ENCODE data around the gene NXF1. TPM values are rescaled to one million over a fixed set of nuclear protein-coding genes. Genes with fewer than 3 reads are reported as not detected.

NXF1 gene
- total RNA-seq, 2 experiments from 2014 or later, result 89.5 to 97.6 TPM

GRCh38 chr11:62806611-62807121, 1.4 kb upstream of the NXF1 start:
- H3K9me3 Mint-ChIP-seq (ENCODE audit: low read depth), result no peaks in the 10 kb centered on the region
- intact Hi-C loops (cut with DNase I, micrococcal nuclease), result no loop called here
- peak overlapping the region; percentile 99 for H3K4me3 Mint-ChIP-seq
- peaks cover 22% of the 10 kb centered on the region for H3K36me3 Mint-ChIP-seq (ENCODE audit: low read depth)
- ATAC-seq (no peak), DNase-seq (no peak)
- POLR2A ChIA-PET, result interaction anchor here (0.5 to 2.2 kb wide), 7 partner anchors 19 to 55 kb away, joined by 3 to 27 read pairs (median 6); partner anchors contain the start of genes TMEM179B and ZBTB3
- peaks cover 27% of the 10 kb centered on the region for H3K4me1 Mint-ChIP-seq
- no peaks in the 10 kb centered on the region for H3K27me3 Mint-ChIP-seq
- H3K27ac Mint-ChIP-seq, result peak overlapping the region; percentile 86
- CTCF ChIA-PET, result interaction anchor here (1.2 to 3.2 kb wide), 5 partner anchors 13 to 76 kb away, joined by 3 to 24 read pairs (median 4); partner anchors contain the start of gene TMEM179B

- intact Hi-C loops (cut with DNase I, micrococcal nuclease), result loop anchor here (1.0 to 2.0 kb wide), 16 partner anchors 14 to 232 kb away; partner anchors contain the start of genes TMEM179B (in 2 of the 2), TMEM223 (in 2 of the 2), WDR74 (in 2 of the 2) and HNRNPUL2 (in 1 of the 2)
- no peaks in the 10 kb centered on the region for H3K27me3 Mint-ChIP-seq
- CTCF ChIA-PET, result interaction anchor here (0.6 to 3.2 kb wide), 9 partner anchors 14 to 843 kb away, joined by 3 to 24 read pairs (median 3); partner anchors contain the start of gene TMEM179B
- H3K4me3 Mint-ChIP-seq, result peak overlapping the region; percentile 99
- peaks cover 29% of the 10 kb centered on the region for H3K36me3 Mint-ChIP-seq (ENCODE audit: low read depth)
- no peaks in the 10 kb centered on the region for H3K9me3 Mint-ChIP-seq (ENCODE audit: low read depth)
- ATAC-seq (peak; percentile 20), DNase-seq (peak; percentile 56)
- POLR2A ChIA-PET, result interaction anchor here (0.6 to 2.2 kb wide), 12 partner anchors 18 to 165 kb away, joined by 3 to 27 read pairs (median 4); partner anchors contain the start of genes SLC3A2, STX5, TMEM179B and ZBTB3
- peaks cover 29% of the 10 kb centered on the region for H3K4me1 Mint-ChIP-seq
- H3K27ac Mint-ChIP-seq, result peak overlapping the region; percentile 96
Measured at GRCh38 chr11:62805961-62806441, 761 bp upstream of the NXF1 start.

- intact Hi-C loops (cut with DNase I, micrococcal nuclease), result loop anchor here (1.0 to 2.0 kb wide), 16 partner anchors 12 to 230 kb away; partner anchors contain the start of genes TMEM179B (in 2 of the 2), TMEM223 (in 2 of the 2), WDR74 (in 2 of the 2) and HNRNPUL2 (in 1 of the 2)
- CTCF ChIA-PET, result interaction anchor here (0.7 to 1.0 kb wide), 3 partner anchors 12 to 98 kb away, joined by 4 to 5 read pairs (median 4); partner anchors contain the start of gene TMEM179B
- Mint-ChIP-seq H3K27me3 (no peaks in the 10 kb centered on the region), H3K4me1 (peaks cover 32% of the 10 kb centered on the region), H3K4me3 (peak overlapping the region; percentile 99), H3K27ac (peak overlapping the region; percentile 97), H3K9me3 (ENCODE audit: low read depth) (no peaks in the 10 kb centered on the region), H3K36me3 (ENCODE audit: low read depth) (peaks cover 41% of the 10 kb centered on the region)
- ATAC-seq, result peak; percentile 53
- DNase-seq, result peak; percentile 59
- POLR2A ChIA-PET, result interaction anchor here (0.6 to 2.1 kb wide), 13 partner anchors 9 to 213 kb away, joined by 3 to 10 read pairs (median 5); partner anchors contain the start of genes STX5, TMEM223, TUT1 and UQCC3
Measured at GRCh38 chr11:62804310-62805075, 747 bp downstream of the NXF1 start.

- intact Hi-C loops (cut with DNase I, micrococcal nuclease), result no loop called here
- ATAC-seq (no peak), DNase-seq (no peak)
- peaks cover 26% of the 10 kb centered on the region for H3K4me1 Mint-ChIP-seq
- ChIA-PET POLR2A (interaction anchor here (0.5 to 2.2 kb wide), 5 partner anchors 9 to 50 kb away, joined by 5 to 13 read pairs (median 6); partner anchors contain the start of genes STX5, TEX54 and TMEM223), CTCF (interaction anchor here (0.8 to 1.3 kb wide), 3 partner anchors 10 to 15 kb away, joined by 3 to 6 read pairs (median 4); no protein-coding TSS in a partner anchor)
- no peaks in the 10 kb centered on the region for H3K9me3 Mint-ChIP-seq (ENCODE audit: low read depth)
- H3K36me3 Mint-ChIP-seq (ENCODE audit: low read depth), result peaks cover 68% of the 10 kb centered on the region
- no peak overlapping the region for H3K27ac Mint-ChIP-seq
- no peaks in the 10 kb centered on the region for H3K27me3 Mint-ChIP-seq
- H3K4me3 Mint-ChIP-seq, result no peak overlapping the region
Measured at GRCh38 chr11:62801071-62801470, 4.2 kb downstream of the NXF1 start.

- no peak overlapping the region for H3K4me3 Mint-ChIP-seq
- DNase-seq, result no peak
- no peaks in the 10 kb centered on the region for H3K9me3 Mint-ChIP-seq (ENCODE audit: low read depth)
- ATAC-seq, result no peak
- H3K27ac Mint-ChIP-seq, result peak overlapping the region; percentile 5
- POLR2A ChIA-PET, result interaction anchor here (0.6 to 2.2 kb wide), 2 partner anchors 41 to 207 kb away, joined by 4 to 13 read pairs; no protein-coding TSS in a partner anchor
- CTCF ChIA-PET, result no interaction called here
- no peaks in the 10 kb centered on the region for H3K27me3 Mint-ChIP-seq
- intact Hi-C loops (cut with DNase I, micrococcal nuclease), result no loop called here
- peaks cover 24% of the 10 kb centered on the region for H3K4me1 Mint-ChIP-seq
- H3K36me3 Mint-ChIP-seq (ENCODE audit: low read depth), result peaks cover 81% of the 10 kb centered on the region
Measured at GRCh38 chr11:62799486-62799885, 5.8 kb downstream of the NXF1 start.

- Mint-ChIP-seq H3K27me3 (no peaks in the 10 kb centered on the region), H3K27ac (no peak overlapping the region), H3K4me1 (peaks cover 15% of the 10 kb centered on the region), H3K36me3 (ENCODE audit: low read depth) (peaks cover 85% of the 10 kb centered on the region), H3K9me3 (ENCODE audit: low read depth) (no peaks in the 10 kb centered on the region), H3K4me3 (no peak overlapping the region)
- no peak for ATAC-seq
- POLR2A ChIA-PET, result interaction anchor here (0.6 to 1.5 kb wide), 4 partner anchors 8 to 127 kb away, joined by 4 to 11 read pairs (median 8); partner anchors contain the start of gene TMEM179B
- intact Hi-C loops (cut with DNase I, micrococcal nuclease), result no loop called here
- no peak for DNase-seq
- CTCF ChIA-PET, result interaction anchor here (0.8 to 2.0 kb wide), 2 partner anchors 10 to 42 kb away, joined by 5 to 7 read pairs; partner anchors contain the start of gene ZBTB3
Measured at GRCh38 chr11:62796281-62796680, 9.0 kb downstream of the NXF1 start.

GRCh38 chr11:62794201-62794775, 11.0 kb downstream of the NXF1 start:
- ChIA-PET CTCF (interaction anchor here (0.8 to 1.0 kb wide), 2 partner anchors 36 to 67 kb away, joined by 3 read pairs; no protein-coding TSS in a partner anchor), POLR2A (interaction anchor here (0.7 to 1.4 kb wide), 3 partner anchors 9 to 47 kb away, joined by 3 to 8 read pairs (median 4); no protein-coding TSS in a partner anchor)
- intact Hi-C loops (cut with DNase I, micrococcal nuclease), result no loop called here
- Mint-ChIP-seq H3K27me3 (no peaks in the 10 kb centered on the region), H3K36me3 (ENCODE audit: low read depth) (peaks cover 87% of the 10 kb centered on the region), H3K4me1 (peaks cover 29% of the 10 kb centered on the region), H3K9me3 (ENCODE audit: low read depth) (no peaks in the 10 kb centered on the region), H3K27ac (peak overlapping the region; percentile 75), H3K4me3 (no peak overlapping the region)
- DNase-seq, result no peak
- ATAC-seq, result no peak

- Mint-ChIP-seq H3K9me3 (ENCODE audit: low read depth) (no peaks in the 10 kb centered on the region), H3K4me3 (peak overlapping the region; percentile 89), H3K36me3 (ENCODE audit: low read depth) (peaks cover 85% of the 10 kb centered on the region), H3K4me1 (peaks cover 40% of the 10 kb centered on the region), H3K27ac (peak overlapping the region; percentile 90), H3K27me3 (no peaks in the 10 kb centered on the region)
- ChIA-PET POLR2A (interaction anchor here (0.6 to 2.8 kb wide), 4 partner anchors 10 to 127 kb away, joined by 3 to 13 read pairs (median 6); partner anchors contain the start of genes C11orf98 and CSKMT), CTCF (interaction anchor here (0.6 to 1.2 kb wide), 2 partner anchors 20 to 229 kb away, joined by 3 read pairs; no protein-coding TSS in a partner anchor)
- ATAC-seq, result peak; percentile 9
- peak; percentile 48 for DNase-seq
- intact Hi-C loops (cut with DNase I, micrococcal nuclease), result loop anchor here (1.0 kb wide), 5 partner anchors 13 to 89 kb away; partner anchors contain the start of genes NXF1 (in 2 of the 2) and ZBTB3 (in 1 of the 2)
Measured at GRCh38 chr11:62792202-62792575, 13.1 kb downstream of the NXF1 start.

GRCh38 chr11:62791501-62792201, 13.6 kb downstream of the NXF1 start, which contains the start of gene TMEM223:
Gene TMEM223 (minus strand): TSS chr11:62792006. CDS start chr11:62791994, 12 bp downstream.
- intact Hi-C loops (cut with DNase I, micrococcal nuclease), result loop anchor here (1.0 kb wide), 5 partner anchors 14 to 90 kb away; partner anchors contain the start of genes NXF1 (in 2 of the 2) and ZBTB3 (in 1 of the 2)
- peak within 1 kb of the TSS; percentile 89 for H3K4me3 Mint-ChIP-seq
- ATAC-seq (peak; percentile 83), DNase-seq (peak; percentile 95)
- no peaks in the 10 kb centered on the region for H3K9me3 Mint-ChIP-seq (ENCODE audit: low read depth)
- H3K27ac Mint-ChIP-seq, result peak within 1 kb of the TSS; percentile 90
- no peaks in the 10 kb centered on the region for H3K27me3 Mint-ChIP-seq
- CTCF ChIA-PET, result interaction anchor here (1.0 to 1.2 kb wide), 2 partner anchors 9 to 19 kb away, joined by 3 to 4 read pairs; no protein-coding TSS in a partner anchor
- POLR2A ChIA-PET, result interaction anchor here (0.6 to 2.8 kb wide), 7 partner anchors 9 to 193 kb away, joined by 3 to 13 read pairs (median 5); no protein-coding TSS in a partner anchor
- H3K36me3 Mint-ChIP-seq (ENCODE audit: low read depth), result peaks cover 81% of the 10 kb centered on the region
- H3K4me1 Mint-ChIP-seq, result peaks cover 40% of the 10 kb centered on the region

Data from activated CD4-positive, alpha-beta T cell treated with anti-CD3 and anti-CD28 coated beads for 36 hours (primary cell).